ENCODE measurements around the gene CD207.

The CD207 gene

DNA sequence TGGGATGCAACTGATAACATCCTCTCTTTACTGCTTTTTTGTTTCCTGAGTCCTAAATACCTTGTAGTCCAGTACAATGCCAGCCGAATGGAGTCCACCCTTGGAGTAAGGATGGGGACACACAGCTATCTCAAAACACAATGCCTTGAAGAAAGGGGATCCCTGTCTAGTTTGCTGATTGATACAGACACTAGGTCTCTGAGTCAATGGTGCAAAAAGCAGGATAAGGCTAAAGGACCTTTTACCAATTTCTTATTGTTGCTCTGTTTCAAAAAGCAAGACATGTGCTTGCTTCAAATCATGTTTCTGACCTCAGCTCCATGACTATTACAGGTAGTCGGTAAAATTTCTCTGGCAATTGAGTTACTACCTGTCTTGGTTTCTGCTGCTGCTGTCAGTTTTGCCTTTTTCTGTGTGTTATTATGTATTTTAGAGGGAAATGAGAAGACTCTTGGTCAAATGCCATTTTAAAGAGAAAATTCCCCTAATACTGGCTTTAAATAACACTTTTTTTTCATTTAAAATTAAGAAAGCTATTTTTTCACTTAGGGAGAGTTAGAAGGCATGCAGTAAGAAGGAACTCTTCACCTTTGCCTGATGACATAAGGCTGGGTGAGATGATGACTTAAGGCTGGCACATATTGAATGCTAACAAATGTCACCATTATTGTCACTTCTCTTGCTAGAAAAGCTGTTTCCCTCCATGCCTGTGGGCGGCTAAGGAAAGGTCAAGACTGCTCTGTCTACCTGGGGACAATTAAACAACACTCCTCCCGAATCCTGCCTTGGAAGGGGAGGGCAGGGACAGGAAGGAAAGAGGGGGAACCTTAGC is 40.2 kb downstream of the CD207 start:
- TF ChIP-seq ZNF274 (IDR thresholded peaks at IDR 0.05; ENCODE audit: low read depth, low read length): no peak
- no peak overlapping the region for H3K4me3 ChIP-seq (ENCODE audit: low read length)

DNA sequence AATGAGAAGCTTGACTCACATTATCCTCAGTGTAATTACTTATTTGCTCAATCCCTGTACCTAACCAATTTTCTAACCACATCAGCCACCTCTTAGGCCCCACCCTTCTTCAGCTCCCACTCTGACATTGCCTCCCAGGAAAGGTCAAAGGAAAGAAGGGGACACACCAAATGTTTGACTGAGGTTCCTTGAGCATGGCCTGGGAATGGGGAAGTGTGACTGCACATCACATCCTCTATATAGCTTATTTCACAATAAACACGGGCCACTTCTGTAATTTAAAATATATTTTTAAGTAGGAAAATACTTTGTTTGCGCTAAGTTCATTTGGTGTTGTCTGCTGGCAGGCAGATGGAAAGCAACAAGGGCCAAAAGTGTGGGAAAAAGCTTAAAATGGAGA is 42.2 kb downstream of the CD207 start:
- TF ChIP-seq ZNF274 (IDR thresholded peaks at IDR 0.05; ENCODE audit: low read depth, low read length): no peak

GRCh38 chr2:70790136-70790828 is 45.3 kb downstream of the CD207 start, which contains the start of gene FIGLA:
TSS of gene FIGLA (minus strand) at chr2:70790643. CDS start at chr2:70790638, 5 bp downstream.
- TF ChIP-seq ZNF274 (IDR thresholded peaks at IDR 0.05; ENCODE audit: low read depth, low read length): no peak
- no peak within 1 kb of the TSS for H3K4me3 ChIP-seq (ENCODE audit: low read length)

More for the DNA sequence above, 42.2 kb downstream of the CD207 start:
- no peak overlapping the region for H3K4me3 ChIP-seq (ENCODE audit: low read length)

DNA sequence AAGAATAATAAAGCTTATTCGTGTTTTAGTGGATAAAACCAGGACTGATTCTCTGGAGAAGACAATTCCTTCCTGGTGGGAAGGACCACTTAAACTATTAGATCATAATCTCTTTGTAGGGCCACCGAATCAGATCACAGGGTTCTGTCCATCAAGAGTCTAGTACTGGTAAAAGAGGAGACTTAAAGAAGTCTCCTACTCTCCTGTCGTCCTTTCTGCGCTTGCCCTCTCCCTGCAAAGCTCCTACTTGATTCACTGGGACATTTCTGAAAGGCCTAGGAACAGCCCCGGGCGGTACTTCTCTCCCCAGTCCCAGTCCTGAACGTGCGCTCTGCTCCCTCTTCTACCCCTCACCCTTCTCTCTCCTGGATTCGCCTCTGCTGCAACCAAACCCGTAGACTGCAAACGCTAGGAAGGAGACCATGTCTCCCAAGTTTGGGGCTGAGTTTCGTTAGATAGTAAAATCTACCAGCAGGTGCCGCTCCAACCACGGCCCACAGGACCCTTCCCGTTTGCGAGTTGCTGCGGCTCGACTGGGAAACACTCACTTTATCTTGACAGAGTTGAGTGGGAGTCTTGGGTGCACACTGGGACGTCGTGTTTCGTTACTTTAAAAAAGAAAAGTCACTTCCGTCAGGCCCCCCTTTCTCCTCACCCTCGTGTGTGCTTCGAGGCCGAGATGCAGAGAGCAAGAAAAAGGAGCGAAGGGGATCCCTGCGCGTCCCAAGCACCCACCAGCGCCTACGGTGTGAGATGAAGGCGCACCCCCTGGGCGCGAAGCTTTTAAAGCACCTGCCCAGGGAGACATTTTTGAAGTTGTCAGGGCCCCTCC is 46.1 kb downstream of the CD207 start:
- H3K4me3 ChIP-seq (ENCODE audit: low read length): no peak overlapping the region
- TF ChIP-seq ZNF274 (IDR thresholded peaks at IDR 0.05; ENCODE audit: low read depth, low read length): no peak

DNA sequence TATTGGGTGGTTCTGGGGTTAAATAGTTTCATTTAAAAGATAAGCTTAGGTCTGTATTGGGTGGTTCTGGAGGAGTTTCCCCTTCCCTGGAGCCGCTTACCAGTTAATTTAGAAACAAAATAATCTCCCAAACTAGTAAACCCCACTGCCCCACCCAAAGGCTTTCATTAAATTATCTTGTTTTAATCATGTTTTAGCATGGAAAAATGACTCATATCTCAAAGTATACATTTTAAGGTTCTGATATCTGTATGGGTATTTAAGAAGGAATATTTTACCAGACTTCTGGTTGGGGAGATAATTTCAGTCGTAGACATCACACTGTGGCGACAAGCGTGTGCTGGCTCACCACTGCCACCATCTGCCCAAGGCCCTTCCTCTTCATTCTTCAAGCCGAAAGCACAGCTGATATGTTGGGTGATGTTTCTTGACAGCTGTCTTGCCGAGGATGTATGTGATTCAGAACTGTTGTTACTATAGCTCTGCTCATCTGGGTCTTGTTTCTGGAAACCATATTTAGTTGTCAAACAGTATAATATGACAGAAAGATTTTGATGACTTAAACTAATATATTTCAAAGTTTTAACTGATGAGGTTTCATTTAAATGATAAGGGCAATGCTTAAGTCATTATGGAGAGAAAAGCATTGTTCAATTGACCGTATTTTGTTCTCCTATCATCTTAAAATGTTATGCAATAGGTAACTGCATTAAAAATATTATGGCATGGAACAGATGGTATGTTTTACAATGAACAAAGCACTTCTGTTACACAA is 50.3 kb downstream of the CD207 start:
- H3K4me3 ChIP-seq (ENCODE audit: low read length): no peak overlapping the region
- TF ChIP-seq ZNF274 (IDR thresholded peaks at IDR 0.05; ENCODE audit: low read depth, low read length): no peak

- no peak for TF ChIP-seq ZNF274 (IDR thresholded peaks at IDR 0.05; ENCODE audit: low read depth, low read length)
- no peak overlapping the region for H3K4me3 ChIP-seq (ENCODE audit: low read length)
Measured at GRCh38 chr2:70784320-70784719, 51.3 kb downstream of the CD207 start.
